Natural killer cell (primary cell): Measurements from ENCODE around the gene ARHGAP12. TPM values are rescaled to one million over a fixed set of nuclear protein-coding genes. Genes with fewer than 3 reads are reported as not detected.
A peak's percentile ranks its signal among the peaks of the same experiment; 100 is the strongest.

Source experiments
- ATAC-seq, 3 donors: fragments of 150-1000 bp in 2 of 3; fragments of 200-7000 bp in 1 of 3; cut with Tn5 transposase; 1 replicate in 1 of 3; 2 replicates in 2 of 3; pipeline ENCODE4 v1.10.0; 2021; ENCODE audit warnings: mild to moderate bottlenecking in 2 of 3, moderate library complexity in 2 of 3
- DNase-seq, 2 donors: peaks; one replicate each; pipeline versions ENCODE4 v3.0.0 to v3.0.0-alpha.2; 2013 to 2021; ENCODE audit warnings: mixed read lengths in 1 of 2
- H3K27ac ChIP-seq: one replicate; pipeline ENCODE4 v1.5.1; 2013; ENCODE audit warnings: mild to moderate bottlenecking, low read length
- H3K27me3 ChIP-seq: one replicate; pipeline ENCODE4 v1.6.1; 2013; ENCODE audit warnings: low read length; ENCODE audit not compliant: control insufficient read depth, insufficient read depth
- H3K36me3 ChIP-seq: one replicate; pipeline ENCODE4 v1.6.1; 2013; ENCODE audit warnings: low read length; ENCODE audit not compliant: control insufficient read depth, insufficient read depth
- H3K4me1 ChIP-seq: one replicate; pipeline ENCODE4 v1.6.1; 2013; ENCODE audit warnings: low read length; ENCODE audit not compliant: control insufficient read depth, insufficient read depth
- H3K4me3 ChIP-seq: one replicate; pipeline ENCODE4 v1.5.1; 2013; ENCODE audit warnings: low read length
- H3K9me3 ChIP-seq: one replicate; pipeline ENCODE4 v1.6.1; 2013; ENCODE audit warnings: low read length; ENCODE audit not compliant: control insufficient read depth, insufficient read depth
- H3K27ac Mint-ChIP-seq, 2 donors: one replicate each; pipeline ENCODE4 v1.8.0; 2022; ENCODE audit warnings: mild to moderate bottlenecking in 2 of 2, mixed read lengths in 2 of 2, moderate library complexity in 1 of 2
- H3K27me3 Mint-ChIP-seq, 2 donors: one replicate each; pipeline ENCODE4 v1.8.0; 2022; ENCODE audit warnings: low read depth in 2 of 2, mixed read lengths in 2 of 2
- H3K36me3 Mint-ChIP-seq: one replicate; pipeline ENCODE4 v1.8.0; 2022; ENCODE audit warnings: mixed read lengths
- H3K4me1 Mint-ChIP-seq, 2 donors: one replicate each; pipeline ENCODE4 v1.8.0; 2022; ENCODE audit warnings: mixed read lengths in 2 of 2
- H3K4me3 Mint-ChIP-seq: one replicate; pipeline ENCODE4 v1.8.0; 2022; ENCODE audit warnings: mild to moderate bottlenecking, moderate library complexity, mixed read lengths
- H3K9me3 Mint-ChIP-seq, 2 donors: one replicate each; pipeline ENCODE4 v1.8.0; 2022; ENCODE audit warnings: mixed read lengths in 2 of 2
- WGBS: methylation state at CpG from one replicate; pipeline ENCODE4 v1.1.7; 2013; ENCODE audit warnings: missing lambda C conversion rate; ENCODE audit not compliant: insufficient coverage; 5-methylcytosine and 5-hydroxymethylcytosine counted together
- intact Hi-C: fragments of 100-400 bp; cut with micrococcal nuclease; formaldehyde crosslinking; loops from one replicate; pipeline ENCODE4 v1.14.2; 2022
- total RNA-seq, 4 donors: library from RNA; stranded (reverse); fragments of 120-200 nt in 1 of 4; gene quantifications; one replicate each; pipeline versions ENCODE4 v1.2.3 to v1.2.4, GENCODE V29; 2013 to 2022
- TF ChIP-seq, protein P1 (sequence below): fragments of 200-600 bp; IDR thresholded peaks from one replicate; pipeline ENCODE4 v1.8.0; 2022; ENCODE audit warnings: antibody characterized with exemption

The ARHGAP12 gene
- total RNA-seq, 3 donors from 2014 or later (not counting 1 experiment from before 2014, with no cell fraction given): 35.1 to 40.2 (median 40.2) TPM

DNA sequence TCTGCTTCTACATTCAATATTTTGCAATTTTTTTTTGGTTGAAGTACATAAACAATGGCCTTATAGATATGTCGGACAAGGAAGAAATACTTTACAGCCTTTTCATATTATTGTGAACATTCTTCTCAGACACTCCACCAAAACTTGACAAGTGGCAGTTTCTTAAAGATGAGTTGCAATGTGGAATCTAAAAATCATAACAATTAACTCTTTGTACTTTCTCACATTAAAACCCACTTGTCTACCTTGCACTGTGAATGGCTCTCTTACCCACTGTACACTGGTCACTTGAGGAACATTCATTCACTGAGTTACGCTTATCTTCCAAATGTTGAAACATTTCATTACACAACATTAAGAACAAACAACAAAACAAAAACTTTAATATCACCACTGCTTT lies 44.2 kb downstream of the ARHGAP12 start:
- Histone ChIP-seq H3K4me1 (no peaks in the 10 kb centered on the region), H3K27me3 (no peaks in the 10 kb centered on the region), H3K9me3 (no peaks in the 10 kb centered on the region), H3K4me3 (no peak overlapping the region), H3K36me3 (no peaks in the 10 kb centered on the region), H3K27ac (no peak overlapping the region)
- TF ChIP-seq, protein P1, sequence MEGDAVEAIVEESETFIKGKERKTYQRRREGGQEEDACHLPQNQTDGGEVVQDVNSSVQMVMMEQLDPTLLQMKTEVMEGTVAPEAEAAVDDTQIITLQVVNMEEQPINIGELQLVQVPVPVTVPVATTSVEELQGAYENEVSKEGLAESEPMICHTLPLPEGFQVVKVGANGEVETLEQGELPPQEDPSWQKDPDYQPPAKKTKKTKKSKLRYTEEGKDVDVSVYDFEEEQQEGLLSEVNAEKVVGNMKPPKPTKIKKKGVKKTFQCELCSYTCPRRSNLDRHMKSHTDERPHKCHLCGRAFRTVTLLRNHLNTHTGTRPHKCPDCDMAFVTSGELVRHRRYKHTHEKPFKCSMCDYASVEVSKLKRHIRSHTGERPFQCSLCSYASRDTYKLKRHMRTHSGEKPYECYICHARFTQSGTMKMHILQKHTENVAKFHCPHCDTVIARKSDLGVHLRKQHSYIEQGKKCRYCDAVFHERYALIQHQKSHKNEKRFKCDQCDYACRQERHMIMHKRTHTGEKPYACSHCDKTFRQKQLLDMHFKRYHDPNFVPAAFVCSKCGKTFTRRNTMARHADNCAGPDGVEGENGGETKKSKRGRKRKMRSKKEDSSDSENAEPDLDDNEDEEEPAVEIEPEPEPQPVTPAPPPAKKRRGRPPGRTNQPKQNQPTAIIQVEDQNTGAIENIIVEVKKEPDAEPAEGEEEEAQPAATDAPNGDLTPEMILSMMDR: no peak
- H3K4me1 Mint-ChIP-seq: peaks cover 37 to 39% of the 10 kb centered on the region in 2 donors
- peak overlapping the region in 1 of 2 donors; percentile 18 for H3K27ac Mint-ChIP-seq
- H3K27me3 Mint-ChIP-seq: no peaks in the 10 kb centered on the region
- no peak overlapping the region for H3K4me3 Mint-ChIP-seq
- intact Hi-C loops: no loop called here
- WGBS: 100% methylated on average over 2 of the region's 2 CpGs
- no peaks in the 10 kb centered on the region for H3K36me3 Mint-ChIP-seq
- no peak for ATAC-seq
- DNase-seq: no peak
- H3K9me3 Mint-ChIP-seq: no peaks in the 10 kb centered on the region

DNA sequence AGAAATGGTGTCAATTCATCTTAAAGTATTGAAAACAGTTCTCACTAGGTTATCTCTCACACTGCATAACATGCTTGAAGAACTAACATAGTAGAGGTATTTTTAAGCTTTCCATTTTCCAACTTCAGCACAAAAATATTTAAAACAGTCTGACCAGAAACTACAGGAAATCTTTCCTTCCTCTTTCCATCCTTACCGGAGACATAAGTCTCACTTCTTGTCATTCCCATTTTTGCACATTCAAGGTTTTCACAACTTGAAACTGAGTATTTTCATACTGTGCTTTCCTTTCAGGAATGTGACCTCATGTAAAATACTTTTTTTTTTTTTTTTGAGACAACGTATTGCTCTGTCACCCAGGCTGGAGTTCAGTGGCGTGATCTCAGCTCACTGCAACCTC lies 45.2 kb downstream of the ARHGAP12 start:
- Mint-ChIP-seq H3K4me3 (no peak overlapping the region), H3K36me3 (no peaks in the 10 kb centered on the region), H3K27ac (no peak overlapping the region), H3K9me3 (no peaks in the 10 kb centered on the region), H3K27me3 (no peaks in the 10 kb centered on the region), H3K4me1 (peaks cover 34 to 40% of the 10 kb centered on the region in 2 donors)
- Histone ChIP-seq H3K36me3 (no peaks in the 10 kb centered on the region), H3K9me3 (no peaks in the 10 kb centered on the region), H3K27me3 (no peaks in the 10 kb centered on the region), H3K4me1 (no peaks in the 10 kb centered on the region), H3K4me3 (no peak overlapping the region), H3K27ac (no peak overlapping the region)
- intact Hi-C loops: no loop called here
- ATAC-seq: no peak
- WGBS: 50% methylated on average over 3 of the region's 3 CpGs
- DNase-seq: no peak
- TF ChIP-seq, protein P1: no peak

DNA sequence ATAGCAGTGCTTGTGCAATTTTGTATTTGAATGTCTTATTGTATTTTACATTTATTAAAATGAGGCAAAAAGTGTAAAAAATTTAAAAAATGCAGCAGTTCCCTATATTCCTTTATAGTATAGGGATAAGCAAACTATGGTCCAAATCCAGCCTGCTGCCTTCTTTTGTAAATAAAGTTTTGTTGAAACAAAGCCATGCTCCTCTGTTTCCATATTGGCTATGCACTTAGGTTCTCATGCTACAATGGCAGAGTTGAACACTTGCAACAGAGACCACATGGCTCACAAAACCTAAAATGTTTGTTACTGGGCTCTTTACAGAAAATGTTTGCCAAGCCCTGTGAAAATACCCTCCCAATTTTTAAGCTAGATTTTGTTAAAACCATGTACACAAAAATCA lies 50.1 kb downstream of the ARHGAP12 start:
- Mint-ChIP-seq H3K9me3 (no peaks in the 10 kb centered on the region), H3K4me1 (peaks cover 8 to 18% of the 10 kb centered on the region in 2 donors), H3K36me3 (no peaks in the 10 kb centered on the region), H3K27ac (peak overlapping the region in 1 of 2 donors; percentile 4), H3K27me3 (no peaks in the 10 kb centered on the region), H3K4me3 (no peak overlapping the region)
- Histone ChIP-seq H3K4me3 (no peak overlapping the region), H3K36me3 (no peaks in the 10 kb centered on the region), H3K27me3 (no peaks in the 10 kb centered on the region), H3K9me3 (no peaks in the 10 kb centered on the region), H3K4me1 (no peaks in the 10 kb centered on the region), H3K27ac (no peak overlapping the region)
- DNase-seq (no peak), ATAC-seq (no peak)
- TF ChIP-seq, protein P1: no peak
- intact Hi-C loops: no loop called here

DNA sequence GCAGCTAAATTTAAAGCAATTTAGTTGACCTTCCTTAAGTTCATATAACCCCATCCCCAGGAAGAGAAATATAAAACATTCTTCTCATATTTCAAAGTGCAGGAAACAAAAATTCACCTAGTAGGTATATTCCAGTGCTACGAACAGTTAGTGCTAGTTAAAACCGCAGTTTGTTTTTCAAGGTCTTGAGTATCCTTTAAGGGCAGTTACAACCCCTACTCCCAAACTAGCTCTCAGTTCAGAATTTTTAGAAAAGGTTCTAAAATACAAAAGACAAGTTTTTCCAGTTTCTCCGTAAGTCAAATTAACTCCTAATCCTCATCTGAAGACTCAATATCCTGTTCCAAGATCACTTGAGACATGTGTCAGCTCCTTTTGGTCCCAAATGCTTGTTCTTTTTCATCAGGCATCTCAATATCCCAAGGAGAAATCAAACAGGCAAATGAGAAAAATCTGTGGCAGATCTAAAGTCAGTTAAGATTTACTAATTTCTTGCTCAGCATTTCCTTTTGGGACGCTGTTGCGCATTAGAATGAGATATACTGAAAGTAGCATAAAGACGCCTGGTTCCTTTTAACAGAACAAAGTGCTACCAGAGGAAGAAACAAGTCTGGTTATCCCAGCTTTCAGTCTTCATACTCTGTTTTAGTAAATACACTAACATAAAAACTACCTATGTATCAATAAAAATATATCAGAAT lies 51.8 kb downstream of the ARHGAP12 start:
- H3K9me3 ChIP-seq: no peaks in the 10 kb centered on the region
- Mint-ChIP-seq H3K27me3 (no peaks in the 10 kb centered on the region), H3K36me3 (no peaks in the 10 kb centered on the region), H3K27ac (no peak overlapping the region), H3K4me1 (peaks cover 8 to 18% of the 10 kb centered on the region in 2 donors), H3K4me3 (no peak overlapping the region), H3K9me3 (no peaks in the 10 kb centered on the region)
- no peaks in the 10 kb centered on the region for H3K4me1 ChIP-seq
- H3K27ac ChIP-seq: no peak overlapping the region
- no peak for DNase-seq
- 77% methylated on average over 6 of the region's 6 CpGs for WGBS
- no peaks in the 10 kb centered on the region for H3K36me3 ChIP-seq
- no peak overlapping the region for H3K4me3 ChIP-seq
- intact Hi-C loops: no loop called here
- no peaks in the 10 kb centered on the region for H3K27me3 ChIP-seq
- TF ChIP-seq, protein P1: no peak
- no peak for ATAC-seq
